HL-60/S4 (cell line): ENCODE data around the gene FMN2.

Source experiments
- in situ Hi-C: fragments of 300-500 bp; cut with MboI; formaldehyde crosslinking; loops from 2 replicates; pipeline ENCODE4 v1.14.3; 2022; ENCODE audit warnings: low sequenced_read_pairs

The FMN2 gene

DNA sequence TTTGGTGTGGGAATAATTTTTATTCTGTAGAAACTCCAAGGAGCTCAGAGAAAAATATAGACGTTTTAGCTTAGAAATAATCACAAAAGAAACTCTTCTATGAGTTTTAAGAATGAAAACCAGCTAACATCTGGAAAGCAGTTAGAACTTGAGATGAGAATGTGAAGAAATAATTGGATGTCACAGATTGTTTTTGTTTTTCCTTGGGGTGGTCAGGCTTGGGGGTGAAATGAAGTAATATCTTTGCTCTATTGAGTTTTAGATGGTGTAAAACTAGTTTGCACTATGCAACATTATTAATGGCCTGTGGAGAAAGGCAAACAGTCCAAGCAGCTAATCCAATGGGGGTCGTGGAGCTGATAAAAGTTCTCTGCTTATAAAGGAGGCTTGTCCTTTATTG lies 101.2 kb downstream of the FMN2 start:
- in situ Hi-C loops: no loop called here

DNA sequence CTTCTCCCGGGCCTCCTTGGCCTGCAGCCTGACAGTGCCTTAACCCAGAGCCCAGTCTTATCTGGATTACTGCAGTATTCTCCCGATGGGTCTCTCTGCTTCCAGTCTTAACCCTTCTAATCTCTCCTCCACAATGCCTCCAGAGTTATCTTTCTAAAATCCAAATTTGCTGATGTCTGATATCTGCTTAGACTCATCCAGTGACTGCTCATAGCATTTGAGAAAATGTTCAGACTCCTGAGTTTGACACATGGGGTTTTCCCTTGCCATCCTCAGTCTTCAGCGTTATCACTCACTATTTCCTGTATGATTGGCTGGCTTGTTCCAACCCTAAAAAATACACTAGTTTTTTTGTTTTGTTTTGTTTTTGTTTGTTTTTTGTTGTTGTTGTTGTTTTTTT lies 102.0 kb downstream of the FMN2 start:
- in situ Hi-C loops: no loop called here

DNA sequence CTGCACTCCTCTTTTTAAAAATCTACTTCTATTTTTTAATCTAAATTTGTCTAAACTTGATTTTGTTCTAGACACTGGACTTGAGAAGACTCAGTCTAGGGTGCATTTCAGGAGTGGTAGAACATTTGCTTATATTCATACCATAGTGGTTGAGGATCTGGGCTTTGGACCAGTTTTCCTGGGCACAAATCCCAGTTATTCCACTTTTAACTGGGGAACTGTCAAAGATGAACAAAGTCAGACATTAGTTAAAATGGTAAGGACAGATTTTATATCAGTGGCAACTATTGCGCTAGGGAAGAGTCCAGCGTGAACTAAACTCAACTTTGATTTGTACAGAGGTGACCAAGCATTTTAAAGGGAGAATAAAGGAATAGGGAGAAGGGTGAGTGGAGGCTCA lies 102.4 kb downstream of the FMN2 start:
- in situ Hi-C loops: no loop called here

DNA sequence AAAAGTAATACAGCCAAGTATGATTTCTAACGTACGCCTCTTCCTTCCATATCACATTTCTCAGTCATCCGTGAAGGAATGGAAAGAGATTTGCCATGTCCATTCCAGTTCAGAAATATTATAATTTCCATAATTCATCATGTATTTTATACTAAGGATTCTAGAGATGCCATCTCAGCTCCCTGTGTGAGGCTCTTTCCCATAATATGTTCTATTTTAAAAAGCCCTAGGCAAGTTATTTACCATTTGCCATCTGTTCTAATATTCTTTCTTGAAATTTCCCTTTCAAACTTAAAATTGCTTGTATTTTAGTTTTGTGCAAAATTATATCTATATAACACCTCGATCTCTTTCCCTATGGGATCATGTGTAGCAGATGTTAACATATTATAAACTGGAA lies 106.7 kb downstream of the FMN2 start:
- in situ Hi-C loops: no loop called here

DNA sequence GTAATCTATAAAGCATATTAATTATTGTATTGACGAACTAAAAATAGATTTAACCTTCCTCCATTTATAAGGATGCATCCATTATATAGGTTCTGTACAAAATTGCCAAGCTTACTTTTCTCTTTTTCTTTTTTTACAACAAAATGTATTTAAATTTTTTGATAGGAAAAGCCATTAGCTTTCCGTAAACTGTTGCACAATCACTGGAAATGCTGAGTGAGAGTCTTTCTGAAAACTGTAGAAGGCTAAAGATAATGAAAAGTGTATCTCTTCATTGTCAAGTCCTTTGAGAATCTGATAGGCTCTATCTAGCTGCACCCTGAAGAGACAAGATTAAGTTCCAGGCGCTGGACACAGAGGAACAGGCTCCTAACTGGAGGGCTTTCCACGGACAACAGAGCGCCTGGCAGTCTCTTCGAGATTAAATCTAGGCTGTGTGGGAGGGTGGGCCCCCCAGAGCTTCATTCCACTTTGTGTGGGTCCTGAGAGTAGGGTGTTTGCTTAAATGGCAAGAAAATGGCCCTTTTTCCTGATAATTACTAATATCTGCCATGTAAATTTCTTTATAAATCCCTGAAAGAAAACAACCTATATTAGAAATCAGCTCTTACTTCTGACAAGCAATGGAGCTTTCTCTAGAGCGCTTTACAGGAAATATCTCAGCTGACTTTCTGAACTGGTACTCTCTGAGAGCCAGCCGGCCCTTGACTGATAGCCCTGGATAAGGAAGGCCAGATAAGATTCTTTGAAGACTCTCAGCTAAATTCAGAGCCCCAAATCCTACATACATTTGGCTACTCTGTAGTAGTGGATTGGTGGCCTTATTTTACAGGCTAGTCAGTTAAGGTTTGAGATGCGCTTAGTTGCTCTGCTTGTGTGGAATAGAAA lies 108.3 kb downstream of the FMN2 start:
- in situ Hi-C loops: no loop called here

DNA sequence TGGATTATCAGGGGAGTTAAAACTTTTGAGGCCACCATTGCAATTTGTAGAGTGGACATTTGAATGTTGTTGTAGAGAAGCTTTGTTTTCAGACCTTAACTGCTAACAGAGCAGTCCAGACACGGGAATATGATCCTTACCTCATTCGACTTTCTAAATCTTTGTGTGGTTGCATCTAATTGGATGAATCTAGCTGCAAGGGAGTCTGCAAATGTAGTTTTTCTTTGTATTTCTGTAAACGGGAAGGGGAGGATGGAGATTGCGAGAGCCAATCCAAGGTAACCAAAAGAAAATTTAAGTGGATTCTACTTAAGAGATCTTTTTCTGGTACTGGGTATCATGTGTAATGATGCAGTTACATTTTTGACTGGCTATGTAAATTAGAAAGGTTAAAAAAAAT lies 110.2 kb downstream of the FMN2 start:
- in situ Hi-C loops: no loop called here

DNA sequence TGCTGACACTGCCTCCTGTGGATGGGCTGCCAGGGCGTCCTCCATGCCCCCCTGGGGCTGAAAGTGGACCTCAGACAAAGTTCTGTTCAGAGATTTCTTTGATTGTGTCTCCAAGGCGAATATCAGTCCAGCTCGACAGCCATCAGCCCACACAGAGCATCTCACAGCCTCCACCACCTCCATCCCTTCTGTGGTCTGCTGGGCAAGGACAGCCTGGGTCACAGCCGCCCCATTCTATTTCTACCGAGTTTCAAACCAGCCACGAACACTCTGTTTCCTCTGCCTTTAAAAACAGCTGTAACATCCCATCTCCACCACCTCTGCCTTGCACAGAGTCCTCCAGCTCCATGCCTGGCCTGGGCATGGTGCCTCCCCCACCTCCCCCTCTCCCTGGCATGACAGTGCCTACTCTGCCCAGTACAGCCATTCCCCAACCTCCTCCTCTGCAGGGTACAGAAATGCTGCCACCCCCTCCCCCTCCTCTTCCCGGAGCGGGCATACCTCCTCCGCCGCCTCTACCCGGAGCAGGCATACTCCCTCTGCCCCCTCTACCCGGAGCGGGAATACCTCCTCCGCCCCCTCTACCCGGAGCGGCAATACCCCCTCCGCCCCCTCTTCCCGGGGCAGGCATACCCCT lies 115.5 kb downstream of the FMN2 start:
- in situ Hi-C loops: no loop called here

DNA sequence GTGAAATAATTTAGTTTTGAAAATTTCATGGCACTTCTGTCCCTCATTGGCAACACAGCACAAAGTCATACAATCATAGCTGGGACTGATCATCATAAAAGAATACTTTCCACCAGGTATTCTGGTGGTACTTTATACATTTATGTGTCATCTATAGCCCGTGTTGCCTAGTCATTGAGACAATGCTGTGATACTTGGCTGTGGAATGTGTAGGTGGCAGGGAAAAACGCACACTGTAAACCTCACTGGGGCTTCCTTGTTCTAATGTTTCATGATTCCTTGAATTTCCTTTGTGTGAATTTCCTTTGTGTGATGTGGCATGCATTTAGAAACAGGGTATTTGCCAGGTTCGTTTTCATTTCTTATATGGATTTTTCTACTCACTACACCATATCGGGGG lies 118.3 kb downstream of the FMN2 start:
- in situ Hi-C loops: no loop called here

DNA sequence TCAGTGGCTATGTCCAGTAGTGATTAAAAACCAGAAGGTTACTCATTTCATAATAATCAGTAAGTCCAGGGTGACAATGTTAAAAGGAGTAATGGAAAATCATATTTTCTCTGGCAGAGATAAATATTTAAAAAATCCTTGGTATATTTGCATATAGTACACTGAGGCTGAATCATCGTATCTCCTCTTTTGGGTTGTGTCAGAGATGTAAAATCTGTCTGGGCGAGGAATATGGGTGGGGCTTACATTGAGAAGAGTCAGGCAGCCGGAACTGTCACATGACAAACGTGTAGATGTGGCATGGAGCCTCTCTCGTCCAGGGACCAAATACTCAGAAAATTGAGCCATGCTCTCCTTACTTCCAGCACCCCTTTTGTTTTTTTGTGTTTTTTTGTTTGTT lies 120.9 kb downstream of the FMN2 start:
- in situ Hi-C loops: no loop called here

DNA sequence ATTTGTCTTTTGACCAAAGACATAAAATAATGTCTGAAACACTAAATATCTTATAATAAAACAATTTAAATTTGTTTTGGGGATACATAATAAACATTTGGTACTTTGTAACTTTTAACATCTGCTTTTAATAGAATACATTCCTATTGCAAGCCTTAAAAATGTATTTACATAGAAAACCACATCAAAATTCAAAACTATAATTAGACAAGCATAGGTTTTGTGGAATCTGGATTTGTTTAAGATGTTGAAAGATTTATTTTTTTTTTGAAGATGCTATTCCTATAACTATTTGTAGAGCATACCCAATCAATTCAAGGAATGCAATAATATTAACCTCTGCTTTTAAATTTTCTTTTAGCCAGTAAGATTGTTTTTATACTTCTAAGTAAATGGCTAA lies 125.7 kb downstream of the FMN2 start:
- in situ Hi-C loops: no loop called here

DNA sequence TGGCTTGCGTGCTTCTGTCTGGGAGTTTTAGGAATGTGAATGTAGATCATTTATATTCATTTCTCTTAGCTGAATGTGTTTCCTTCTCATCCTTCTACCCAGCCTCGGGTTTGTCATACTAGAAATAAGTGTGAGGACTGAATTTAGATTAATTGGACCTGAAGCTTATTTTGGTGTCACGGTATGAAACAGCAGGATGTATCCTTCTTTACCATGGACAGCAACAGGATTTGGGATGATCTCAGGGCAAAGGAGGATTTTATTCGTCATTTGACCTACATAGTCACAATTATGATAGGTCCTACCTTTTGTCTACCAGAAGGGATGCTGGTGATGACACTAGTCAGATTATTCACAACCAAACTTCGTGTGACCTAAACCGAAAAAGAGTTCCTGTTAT lies 127.4 kb downstream of the FMN2 start:
- in situ Hi-C loops: no loop called here

DNA sequence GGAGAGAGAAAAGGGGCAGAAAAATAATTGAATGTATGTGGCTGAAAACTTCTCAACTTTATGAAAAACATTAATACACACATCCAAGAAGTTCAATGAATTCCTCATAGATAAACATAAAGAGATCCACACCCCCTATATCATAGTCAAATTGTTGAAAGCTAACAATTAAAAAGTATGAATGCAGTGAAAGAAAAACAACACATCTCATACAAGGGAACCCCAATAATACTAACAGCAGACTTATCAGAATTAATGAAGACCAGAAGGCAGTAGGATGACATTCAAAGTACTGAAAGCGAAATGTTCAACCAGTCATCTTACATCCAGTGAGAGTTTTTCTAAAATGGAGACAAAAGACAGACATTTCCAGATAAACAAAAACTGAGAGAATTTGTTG lies 134.4 kb downstream of the FMN2 start:
- in situ Hi-C loops: no loop called here

DNA sequence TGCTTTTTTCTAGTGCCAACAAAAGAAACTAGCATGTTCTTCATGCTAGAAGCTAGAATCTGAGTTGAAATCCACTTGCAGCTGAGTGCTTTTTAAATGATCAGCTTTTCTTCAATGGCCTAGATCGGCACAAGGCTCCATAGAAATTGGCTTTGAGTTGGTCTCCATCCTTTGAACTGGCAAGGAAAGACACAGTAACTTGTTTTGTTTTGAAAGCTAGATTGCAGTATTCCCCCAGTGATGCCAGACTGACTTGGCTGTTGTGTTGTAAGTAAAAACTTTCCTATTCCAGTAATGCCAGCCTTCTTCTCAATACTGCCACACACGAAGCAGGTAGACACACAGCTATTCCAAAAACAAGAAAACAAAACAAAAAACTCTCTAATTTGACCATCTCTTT lies 139.1 kb downstream of the FMN2 start:
- in situ Hi-C loops: no loop called here

DNA sequence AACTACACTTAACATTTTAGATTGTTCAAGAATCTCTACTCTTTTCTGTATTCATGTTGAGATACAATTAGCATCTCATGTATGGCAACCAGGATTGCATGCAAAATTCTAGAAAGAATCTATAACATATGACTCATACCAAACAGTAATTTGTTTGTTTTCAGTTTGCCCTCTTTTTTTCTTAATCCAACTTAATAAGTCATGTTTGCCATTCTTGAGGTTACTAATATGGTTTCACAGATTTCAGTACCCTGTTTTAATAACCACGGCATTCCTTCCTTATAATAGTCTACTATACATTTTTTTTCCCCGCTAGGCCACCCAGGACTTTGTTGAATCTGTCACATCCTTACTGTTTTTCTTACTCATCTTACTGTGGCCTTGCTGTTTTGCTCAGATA lies 140.8 kb downstream of the FMN2 start:
- in situ Hi-C loops: no loop called here

DNA sequence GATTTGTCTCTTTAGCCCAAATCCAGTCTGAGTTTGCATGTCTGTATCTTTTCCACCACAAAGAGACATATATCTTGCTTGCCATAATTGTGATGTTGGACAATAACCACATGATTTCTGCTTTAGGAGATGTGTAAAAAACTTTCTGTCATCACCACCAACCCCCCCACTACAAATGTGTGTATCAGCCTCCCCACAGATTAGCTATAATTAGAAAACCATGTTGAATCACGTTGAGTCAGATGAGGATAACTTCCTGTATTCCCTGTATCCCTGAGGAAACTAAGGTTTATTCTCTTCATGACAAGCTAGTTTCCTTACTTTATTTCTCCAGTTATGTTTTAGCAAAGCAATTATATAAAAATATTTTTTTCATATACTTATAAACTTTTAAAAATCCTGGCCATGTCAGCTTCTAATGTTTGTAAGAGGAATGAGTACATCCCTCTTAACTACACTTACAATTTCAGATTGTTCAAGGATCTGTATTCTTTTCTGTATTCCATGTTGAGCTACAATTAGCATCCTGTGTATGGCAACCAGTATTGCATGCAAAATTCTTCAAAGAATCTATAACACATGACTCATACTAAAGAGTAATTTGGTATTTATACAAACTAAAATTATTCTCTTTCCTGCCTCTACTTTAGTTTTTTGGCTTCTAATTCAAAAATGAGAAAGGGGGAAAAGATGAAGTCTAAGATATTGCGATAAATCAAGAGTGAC lies 143.0 kb downstream of the FMN2 start:
- in situ Hi-C loops: no loop called here

DNA sequence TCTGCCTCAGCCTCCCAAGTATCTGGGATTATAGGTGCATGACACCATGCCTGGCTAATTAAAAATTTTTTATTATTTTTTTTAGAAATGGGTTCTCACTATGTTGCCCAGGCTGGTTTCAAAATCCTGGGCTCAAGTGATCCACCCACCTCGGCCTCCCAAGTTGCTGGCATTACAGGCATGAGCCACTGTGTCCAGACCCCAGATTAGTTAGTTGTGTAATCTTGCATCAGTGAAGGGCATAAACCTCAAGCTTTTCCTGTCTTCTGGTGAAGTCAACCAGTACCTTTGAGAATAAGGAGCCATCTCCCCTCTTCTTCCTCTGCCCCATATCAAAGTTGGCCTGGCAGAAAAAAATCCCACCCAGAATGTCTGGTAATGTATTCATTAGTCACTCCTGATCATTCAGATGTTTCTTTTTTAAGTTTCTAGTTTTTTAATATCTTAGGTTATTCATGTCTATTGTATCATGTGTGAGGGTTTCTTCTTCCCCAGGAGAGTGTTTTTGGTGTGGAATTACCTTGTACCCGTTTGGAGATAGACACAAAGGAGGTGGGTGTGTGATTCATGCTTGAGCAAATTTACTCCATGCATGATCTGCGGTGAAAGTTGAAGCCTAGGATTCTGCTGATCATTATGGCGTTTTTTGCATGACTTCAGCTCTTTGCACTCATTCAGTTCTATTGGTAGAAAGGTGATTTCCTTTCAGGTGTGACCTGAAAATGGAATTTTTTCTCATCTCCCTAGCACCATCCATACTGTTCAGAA lies 144.0 kb downstream of the FMN2 start:
- in situ Hi-C loops: no loop called here

DNA sequence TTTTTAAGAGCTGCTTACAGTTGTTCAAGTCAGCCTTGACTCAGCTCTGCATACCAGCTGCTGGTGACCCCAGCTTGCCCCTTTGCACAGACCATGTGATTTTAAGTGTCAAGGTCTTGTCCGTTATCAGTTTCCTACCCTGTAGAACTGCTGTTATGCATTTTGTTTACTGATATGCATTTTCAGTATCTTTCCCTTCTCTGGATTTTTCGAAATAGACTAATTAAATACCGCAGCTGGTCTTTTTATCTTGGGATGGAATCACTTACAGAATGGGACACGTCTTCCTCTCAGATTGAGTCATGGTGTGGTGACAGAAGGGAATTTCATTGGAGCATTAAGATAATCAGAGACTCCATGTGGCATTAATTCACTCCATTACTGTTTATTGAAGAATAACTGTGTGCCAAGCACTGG lies 145.6 kb downstream of the FMN2 start:
- in situ Hi-C loops: no loop called here

DNA sequence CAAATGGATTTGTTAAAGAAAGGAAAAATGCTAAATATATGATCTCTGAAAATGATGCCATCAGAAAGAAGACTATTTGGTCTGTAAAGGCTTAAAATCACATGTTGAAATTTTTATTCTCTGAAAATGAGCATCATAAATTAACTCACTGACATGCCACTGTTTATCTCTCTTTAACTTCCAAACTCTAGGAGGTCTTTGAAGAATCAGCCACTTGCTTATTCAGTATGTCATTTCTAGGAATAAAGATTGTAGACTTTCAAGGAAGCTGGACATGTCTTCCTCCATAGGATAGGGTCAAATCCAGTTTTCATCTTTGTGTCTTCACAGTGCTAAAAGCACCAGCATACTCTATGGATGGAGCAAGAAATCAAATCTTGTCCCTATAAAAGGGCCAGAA lies 147.6 kb downstream of the FMN2 start:
- in situ Hi-C loops: no loop called here

DNA sequence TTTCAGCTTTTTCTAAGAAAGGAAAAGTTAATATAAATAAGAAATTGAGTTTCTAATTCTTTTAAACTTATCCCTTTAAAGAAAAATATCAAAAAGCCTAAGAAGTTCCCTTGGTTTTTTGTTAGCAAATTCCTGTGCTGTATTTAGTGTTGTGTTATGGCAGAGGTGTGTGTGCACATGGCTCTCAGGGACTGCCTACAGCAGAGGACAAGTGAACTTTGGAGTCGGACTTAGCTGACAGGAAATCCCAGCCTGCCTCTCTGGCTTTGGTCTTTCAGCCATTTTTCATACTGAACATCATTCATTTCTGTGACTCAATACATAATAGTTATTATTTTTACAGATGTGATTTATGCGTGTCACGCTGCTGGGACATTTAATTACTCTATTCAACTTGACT lies 149.6 kb downstream of the FMN2 start:
- in situ Hi-C loops: no loop called here

DNA sequence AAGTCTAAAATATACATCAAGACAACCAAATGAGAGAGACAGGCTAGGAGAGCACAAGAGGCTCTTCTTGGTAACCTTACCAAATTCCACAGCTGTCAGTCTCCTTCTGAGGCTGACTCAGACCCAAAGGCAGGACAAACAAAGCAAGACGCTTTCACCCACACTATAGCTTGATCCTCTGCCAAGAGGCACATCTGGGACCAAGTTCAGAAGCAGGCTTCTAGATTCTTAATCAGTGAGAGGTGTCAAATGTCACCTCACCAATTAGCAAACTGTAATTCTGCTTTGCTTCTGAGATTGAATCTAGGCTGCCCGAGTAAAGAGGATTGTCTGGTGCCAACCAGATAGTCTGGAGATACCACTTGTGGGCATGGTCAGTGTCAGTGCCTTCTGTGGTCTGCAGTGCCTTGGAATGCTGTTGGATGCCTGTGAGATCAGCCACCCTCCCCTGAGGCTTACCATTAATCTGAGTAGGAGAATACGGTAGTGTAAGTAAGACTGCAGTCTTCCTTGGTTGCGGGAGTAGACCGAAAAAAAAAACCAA lies 151.0 kb downstream of the FMN2 start:
- in situ Hi-C loops: no loop called here
